Activated CD4-positive, alpha-beta T cell treated with anti-CD3 and anti-CD28 coated beads, Interleukin-2, amount 10 ng/mL, durations not matched to agents 24 days and 14 days (primary cell): ENCODE results near the gene SLC15A3. TPM values are rescaled to one million over a fixed set of nuclear protein-coding genes. Genes with fewer than 3 reads are reported as not detected.
"Not testable (repeated sequence)": the region's sequence is repeated elsewhere in the genome, so short reads cannot be mapped to it uniquely, and the experiment has no call there.

Experiments
- DNase-seq: peaks from one replicate; pipeline ENCODE4 v3.0.0; 2022
- H3K27ac Mint-ChIP-seq: one replicate; pipeline ENCODE4 v1.8.0; 2022; ENCODE audit warnings: mild to moderate bottlenecking, mixed read lengths
- H3K27me3 Mint-ChIP-seq: one replicate; pipeline ENCODE4 v1.8.0; 2022; ENCODE audit warnings: mixed read lengths
- H3K36me3 Mint-ChIP-seq: one replicate; pipeline ENCODE4 v1.8.0; 2022; ENCODE audit warnings: low read depth, mild to moderate bottlenecking, mixed read lengths
- H3K4me1 Mint-ChIP-seq: one replicate; pipeline ENCODE4 v1.8.0; 2021; ENCODE audit warnings: mixed read lengths
- H3K4me3 Mint-ChIP-seq: one replicate; pipeline ENCODE4 v1.8.0; 2022; ENCODE audit warnings: mild to moderate bottlenecking, moderate library complexity, mixed read lengths
- H3K9me3 Mint-ChIP-seq: one replicate; pipeline ENCODE4 v1.8.0; 2021; ENCODE audit warnings: mixed read lengths
- intact Hi-C: fragments of 100-400 bp; cut with micrococcal nuclease; formaldehyde crosslinking; loops from one replicate; pipeline ENCODE4 v1.15.1; 2023
- total RNA-seq: library from RNA; stranded (reverse); gene quantifications from 2 replicates; pipeline ENCODE4 v1.2.3, GENCODE V29; 2022

The SLC15A3 gene
- total RNA-seq, 1 donor from 2014 or later, result 4.0 TPM

- Mint-ChIP-seq H3K9me3 (no peaks in the 10 kb centered on the region), H3K27me3 (no peaks in the 10 kb centered on the region), H3K4me1 (peaks cover 41% of the 10 kb centered on the region), H3K36me3 (peaks cover 36% of the 10 kb centered on the region), H3K4me3 (peak overlapping the region; percentile 39), H3K27ac (no peak overlapping the region)
- DNase-seq, result no peak
- intact Hi-C loops, result loop anchor here (5.0 to 10.0 kb wide), 2 partner anchors 108 to 195 kb away; no protein-coding TSS in a partner anchor
These were observed 34.7 kb downstream of the SLC15A3 start for GRCh38 chr11:60917267-60917666.

- DNase-seq, result no peak
- peaks cover 32% of the 10 kb centered on the region for H3K36me3 Mint-ChIP-seq
- H3K9me3 Mint-ChIP-seq, result no peaks in the 10 kb centered on the region
- peak overlapping the region; percentile 39 for H3K4me3 Mint-ChIP-seq
- intact Hi-C loops, result loop anchor here (5.0 to 10.0 kb wide), 2 partner anchors 108 to 196 kb away; no protein-coding TSS in a partner anchor
- H3K27ac Mint-ChIP-seq, result no peak overlapping the region
- no peaks in the 10 kb centered on the region for H3K27me3 Mint-ChIP-seq
- peaks cover 46% of the 10 kb centered on the region for H3K4me1 Mint-ChIP-seq
These were observed 35.2 kb downstream of the SLC15A3 start for GRCh38 chr11:60916669-60917206.

- intact Hi-C loops, result loop anchor here (1.0 to 10.0 kb wide), 8 partner anchors 9 to 197 kb away; partner anchors contain the start of genes PRPF19 and SLC15A3
- Mint-ChIP-seq H3K36me3 (peaks cover 18% of the 10 kb centered on the region), H3K4me3 (peak overlapping the region; percentile 93), H3K4me1 (peaks cover 47% of the 10 kb centered on the region), H3K9me3 (no peaks in the 10 kb centered on the region), H3K27me3 (no peaks in the 10 kb centered on the region), H3K27ac (peak overlapping the region; percentile 87)
- DNase-seq, result peak; percentile 92
These were observed 36.6 kb downstream of the SLC15A3 start for GRCh38 chr11:60915248-60915914.

DNA sequence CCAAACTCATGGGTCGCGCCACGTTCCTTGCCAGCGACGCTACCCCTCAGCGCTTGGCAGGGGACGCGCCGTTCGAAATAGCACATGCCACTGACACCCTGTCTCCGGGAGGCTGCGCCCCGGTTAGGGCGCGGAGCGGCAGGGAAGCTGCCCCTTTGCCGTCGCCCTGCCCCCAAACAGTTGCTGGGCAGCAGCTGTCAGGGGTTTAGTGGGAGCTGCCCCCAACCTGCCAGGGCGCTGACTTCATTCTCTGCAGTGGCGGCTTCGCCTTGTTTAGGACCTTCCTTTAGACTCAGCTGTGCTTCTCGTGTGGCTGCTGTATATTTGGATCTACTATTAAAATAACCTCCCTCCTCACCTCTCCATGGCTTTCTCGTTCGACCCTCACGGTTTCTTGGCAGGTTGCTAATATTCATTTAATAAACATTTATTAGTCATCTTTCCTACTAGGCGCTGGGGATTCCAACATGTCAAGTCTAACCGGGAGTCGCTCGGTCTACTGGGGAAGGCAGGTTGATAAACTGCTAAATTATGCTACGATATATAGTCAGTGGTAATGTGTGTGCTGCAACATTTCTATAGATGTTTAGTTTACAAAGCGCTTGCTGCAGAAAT, 37.2 kb downstream of the SLC15A3 start:
- no peaks in the 10 kb centered on the region for H3K9me3 Mint-ChIP-seq
- intact Hi-C loops, result loop anchor here (1.0 to 10.0 kb wide), 8 partner anchors 8 to 198 kb away; partner anchors contain the start of genes PRPF19 and SLC15A3

DNA sequence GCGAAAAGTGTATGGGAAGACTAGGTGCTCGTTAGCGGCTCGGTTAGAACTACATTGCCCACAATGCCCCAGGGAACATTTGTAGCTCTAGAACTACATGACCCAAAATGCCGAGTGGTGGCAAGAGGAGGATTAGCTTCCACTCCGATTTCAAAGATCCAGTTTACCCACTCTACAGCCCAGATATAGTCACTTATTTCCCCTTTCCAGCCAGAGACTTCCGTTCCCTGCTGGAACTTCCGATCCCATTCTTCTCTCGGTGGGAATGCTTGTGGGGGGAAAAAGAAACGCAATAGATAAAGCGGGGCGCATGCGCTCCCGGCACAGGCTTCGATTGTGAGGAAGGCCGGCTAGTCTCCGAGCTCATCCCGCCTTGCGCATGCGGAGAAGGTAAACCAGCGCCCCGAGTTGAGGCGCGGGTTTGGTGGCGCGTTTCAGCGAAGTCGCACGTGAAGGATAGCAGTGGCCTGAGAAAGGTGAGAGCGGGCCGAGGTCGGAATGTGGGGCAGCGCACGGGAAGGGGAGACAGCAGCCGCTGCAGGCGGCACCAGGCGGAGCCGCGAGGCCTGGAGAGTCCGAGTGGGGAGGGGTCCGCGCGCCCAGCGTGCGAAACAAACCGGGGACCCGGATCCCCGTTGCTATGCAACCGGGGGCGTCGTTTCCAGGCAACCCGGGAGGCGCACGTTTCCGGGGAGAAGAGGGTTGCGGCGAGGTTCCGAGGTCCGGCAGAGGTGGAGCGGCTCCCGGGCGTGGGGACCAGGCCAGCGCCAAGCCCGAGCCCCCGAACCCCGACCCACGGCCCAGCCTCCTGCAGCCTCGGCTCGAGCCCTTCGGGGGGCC, 38.0 kb downstream of the SLC15A3 start, which contains the start of gene TMEM109:
TSS of gene TMEM109 (plus strand) at position 366 of the 840 bp plus-strand sequence. CDS start 5,536 bp downstream, outside the sequence.
- no peaks in the 10 kb centered on the region for H3K9me3 Mint-ChIP-seq
- intact Hi-C loops, result loop anchor here (2.0 to 10.0 kb wide), 3 partner anchors 65 to 111 kb away; no protein-coding TSS in a partner anchor

More for the DNA sequence above, 37.2 kb downstream of the SLC15A3 start:
- Mint-ChIP-seq H3K27ac (peak overlapping the region; percentile 87), H3K36me3 (peaks cover 17% of the 10 kb centered on the region), H3K27me3 (no peaks in the 10 kb centered on the region), H3K4me3 (peak overlapping the region; percentile 93), H3K4me1 (peaks cover 47% of the 10 kb centered on the region)
- peak; percentile 83 for DNase-seq

DNA sequence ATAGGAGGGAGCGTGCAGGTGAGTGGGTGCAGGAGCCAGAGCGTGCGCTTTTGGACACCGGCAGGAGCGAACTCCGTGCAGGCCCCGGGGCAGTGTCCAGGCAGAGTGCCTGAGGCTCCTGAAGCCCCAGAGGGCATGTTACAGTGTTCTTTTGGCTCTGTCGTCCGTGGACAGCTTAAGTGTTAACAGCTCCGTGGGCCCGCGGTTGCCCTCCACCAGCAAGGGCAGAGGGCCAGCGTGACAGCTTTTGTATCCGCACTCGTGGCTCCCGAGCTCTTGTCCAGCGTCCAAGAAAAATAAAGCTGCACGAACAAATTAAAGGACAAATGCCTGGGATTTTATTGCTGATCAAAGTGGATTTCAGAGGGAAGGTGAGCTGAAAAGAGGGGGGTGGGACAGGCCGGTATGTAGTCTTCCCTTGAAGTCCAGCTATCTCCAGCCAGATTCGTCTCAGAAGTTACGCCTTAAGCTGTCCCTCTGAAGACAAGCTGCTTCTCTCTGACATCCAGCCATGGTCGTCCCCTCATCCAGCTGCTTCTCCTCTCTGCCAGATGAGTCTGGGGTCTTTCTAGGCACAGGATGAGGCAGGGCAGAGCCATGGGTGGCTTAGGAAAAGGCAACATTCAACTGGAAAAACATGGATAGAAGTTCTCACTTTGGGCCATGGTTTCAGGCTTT, 39.0 kb downstream of the SLC15A3 start:
- intact Hi-C loops, result loop anchor here (10.0 kb wide), 1 partner anchor 112 kb away; no protein-coding TSS in a partner anchor
- H3K27ac Mint-ChIP-seq, result peak overlapping the region; percentile 98
- H3K27me3 Mint-ChIP-seq, result peaks cover 5% of the 10 kb centered on the region
- H3K4me3 Mint-ChIP-seq, result peak overlapping the region; percentile 93
- H3K36me3 Mint-ChIP-seq, result peaks cover 13% of the 10 kb centered on the region
- DNase-seq, result no peak
- H3K9me3 Mint-ChIP-seq, result no peaks in the 10 kb centered on the region
- H3K4me1 Mint-ChIP-seq, result peaks cover 38% of the 10 kb centered on the region

More for the DNA sequence above, 38.0 kb downstream of the SLC15A3 start, which contains the start of gene TMEM109:
- Mint-ChIP-seq H3K4me1 (peaks cover 42% of the 10 kb centered on the region), H3K27me3 (peaks cover 5% of the 10 kb centered on the region), H3K27ac (peak within 1 kb of the TSS; percentile 98), H3K36me3 (peaks cover 13% of the 10 kb centered on the region), H3K4me3 (peak within 1 kb of the TSS; percentile 93)
- DNase-seq, result peak; percentile 96

GRCh38 chr11:60912223-60912850, 39.6 kb downstream of the SLC15A3 start:
- Mint-ChIP-seq H3K4me1 (peaks cover 38% of the 10 kb centered on the region), H3K36me3 (peaks cover 12% of the 10 kb centered on the region)

GRCh38 chr11:60910711-60911380, 41.1 kb downstream of the SLC15A3 start:
- Mint-ChIP-seq H3K4me3 (no peak overlapping the region), H3K4me1 (peaks cover 34% of the 10 kb centered on the region), H3K27ac (no peak overlapping the region), H3K27me3 (peaks cover 5% of the 10 kb centered on the region), H3K9me3 (no peaks in the 10 kb centered on the region), H3K36me3 (peaks cover 6% of the 10 kb centered on the region)
- intact Hi-C loops, result loop anchor here (10.0 kb wide), 1 partner anchor 114 kb away; no protein-coding TSS in a partner anchor
- no peak for DNase-seq

More at GRCh38 chr11:60912223-60912850, 39.6 kb downstream of the SLC15A3 start:
- peaks cover 5% of the 10 kb centered on the region for H3K27me3 Mint-ChIP-seq
- peak overlapping the region; percentile 82 for H3K27ac Mint-ChIP-seq
- intact Hi-C loops, result loop anchor here (10.0 kb wide), 1 partner anchor 112 kb away; no protein-coding TSS in a partner anchor
- no peaks in the 10 kb centered on the region for H3K9me3 Mint-ChIP-seq
- H3K4me3 Mint-ChIP-seq, result peak overlapping the region; percentile 22
- peak; percentile 71 for DNase-seq

- peaks cover 32% of the 10 kb centered on the region for H3K4me1 Mint-ChIP-seq
- H3K27me3 Mint-ChIP-seq, result peaks cover 5% of the 10 kb centered on the region
- H3K4me3 Mint-ChIP-seq, result no peak overlapping the region
- no peak overlapping the region for H3K27ac Mint-ChIP-seq
- no peak for DNase-seq
- peaks cover 6% of the 10 kb centered on the region for H3K36me3 Mint-ChIP-seq
- H3K9me3 Mint-ChIP-seq, result no peaks in the 10 kb centered on the region
- intact Hi-C loops, result loop anchor here (10.0 kb wide), 1 partner anchor 115 kb away; no protein-coding TSS in a partner anchor
These were observed 41.7 kb downstream of the SLC15A3 start for GRCh38 chr11:60910281-60910687.

DNA sequence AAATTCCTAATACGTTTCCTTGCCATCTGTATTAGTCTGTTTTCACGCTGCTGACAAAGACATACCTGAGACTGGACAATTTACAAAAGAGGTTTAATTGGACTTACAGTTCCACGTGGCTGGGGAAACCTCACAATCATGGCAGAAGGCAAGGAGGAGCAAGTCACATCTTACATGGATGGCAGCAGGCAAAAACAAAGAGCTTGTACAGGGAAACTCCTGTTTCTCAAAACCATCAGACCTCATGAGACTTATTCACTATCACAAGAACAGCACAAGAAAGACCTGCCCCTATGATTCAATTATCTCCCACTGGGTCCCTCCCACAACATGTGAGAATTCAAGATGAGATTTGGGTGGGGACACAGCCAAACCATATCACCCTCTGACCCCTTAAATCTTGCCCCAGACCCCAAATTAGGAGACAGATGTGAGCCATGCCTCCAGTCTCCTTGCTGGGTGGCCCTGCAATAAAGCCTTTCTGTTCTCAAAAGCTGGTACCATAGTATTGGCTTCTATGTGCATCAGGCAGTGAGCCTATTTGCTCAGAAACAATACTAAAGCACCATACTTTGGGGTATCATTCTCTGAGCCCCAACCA, 42.2 kb downstream of the SLC15A3 start:
- not testable (repeated sequence) for H3K27ac Mint-ChIP-seq, DNase-seq, H3K27me3 Mint-ChIP-seq, H3K36me3 Mint-ChIP-seq, H3K4me3 Mint-ChIP-seq, H3K9me3 Mint-ChIP-seq
- H3K4me1 Mint-ChIP-seq, result peaks cover 33% of the 10 kb centered on the region
- intact Hi-C loops, result loop anchor here (10.0 kb wide), 1 partner anchor 115 kb away; no protein-coding TSS in a partner anchor

- H3K9me3 Mint-ChIP-seq, result no peaks in the 10 kb centered on the region
- no peak overlapping the region for H3K4me3 Mint-ChIP-seq
- H3K4me1 Mint-ChIP-seq, result peaks cover 35% of the 10 kb centered on the region
- H3K27ac Mint-ChIP-seq, result no peak overlapping the region
- peaks cover 5% of the 10 kb centered on the region for H3K27me3 Mint-ChIP-seq
- DNase-seq, result no peak
- H3K36me3 Mint-ChIP-seq, result peaks cover 12% of the 10 kb centered on the region
- intact Hi-C loops, result no loop called here
These were observed 43.2 kb downstream of the SLC15A3 start for GRCh38 chr11:60908803-60909202.
